ENCODE results near the gene RPS6KL1.
A peak's percentile ranks its signal among the peaks of the same experiment; 100 is the strongest.

The RPS6KL1 gene

GRCh38 chr14:74911704-74912103, 11.4 kb downstream of the RPS6KL1 start:
- DNase-seq: no peak

- no peak for DNase-seq
Measured at GRCh38 chr14:74911221-74911620, 11.8 kb downstream of the RPS6KL1 start.

- DNase-seq: no peak
Measured at GRCh38 chr14:74910556-74910955, 12.5 kb downstream of the RPS6KL1 start.

GRCh38 chr14:74909911-74910310, 13.1 kb downstream of the RPS6KL1 start:
- no peak for DNase-seq

- no peak for DNase-seq
Measured at GRCh38 chr14:74909501-74909900, 13.6 kb downstream of the RPS6KL1 start.

GRCh38 chr14:74908861-74909341, 14.2 kb downstream of the RPS6KL1 start:
- DNase-seq: no peak

- DNase-seq: no peak
Measured at GRCh38 chr14:74907744-74908143, 15.3 kb downstream of the RPS6KL1 start.

- no peak for DNase-seq
Measured at GRCh38 chr14:74906925-74907521, 16.0 kb downstream of the RPS6KL1 start.

- DNase-seq: peak; percentile 78
Measured at GRCh38 chr14:74905595-74906142, 17.4 kb downstream of the RPS6KL1 start.

- no peak for DNase-seq
Measured at GRCh38 chr14:74904635-74905503, 18.2 kb downstream of the RPS6KL1 start.

GRCh38 chr14:74902941-74903705, 19.9 kb downstream of the RPS6KL1 start:
- no peak for DNase-seq

GRCh38 chr14:74898694-74899093, 24.4 kb downstream of the RPS6KL1 start:
- no peak for DNase-seq

GRCh38 chr14:74898083-74898482, 25.0 kb downstream of the RPS6KL1 start:
- DNase-seq: no peak

GRCh38 chr14:74897642-74898041, 25.4 kb downstream of the RPS6KL1 start:
- DNase-seq: no peak

GRCh38 chr14:74896400-74896799, 26.7 kb downstream of the RPS6KL1 start:
- DNase-seq: no peak

GRCh38 chr14:74893614-74894091, 29.4 kb downstream of the RPS6KL1 start:
- DNase-seq: peak; percentile 64

- DNase-seq: no peak
Measured at GRCh38 chr14:74892745-74893144, 30.3 kb downstream of the RPS6KL1 start.

- DNase-seq: peak; percentile 69
Measured at GRCh38 chr14:74891870-74892269, 31.2 kb downstream of the RPS6KL1 start.

- no peak for DNase-seq
Measured at GRCh38 chr14:74890262-74890661, 32.8 kb downstream of the RPS6KL1 start.

- DNase-seq: no peak
Measured at GRCh38 chr14:74888164-74889158, 34.6 kb downstream of the RPS6KL1 start.

- DNase-seq: no peak
Measured at GRCh38 chr14:74886001-74886400, 37.1 kb downstream of the RPS6KL1 start.
